ENCODE results near the gene CDH23.

The CDH23 gene

GRCh38 chr10:71782917-71783490 is 386.3 kb downstream of the CDH23 start:
- no peaks in the 10 kb centered on the region for H4K20me1 ChIP-seq (ENCODE audit: insufficient read depth)
- H3K4me3 ChIP-seq (IDR thresholded peaks at IDR 0.05; ENCODE audit: insufficient read depth, low read depth, low read length), result no peak overlapping the region
- H3K9ac ChIP-seq, result no peak overlapping the region
- no peak overlapping the region for H3K4me2 ChIP-seq
- H2AFZ ChIP-seq (ENCODE audit: low read depth), result no peak overlapping the region
- H3K4me1 ChIP-seq (ENCODE audit: low read depth, poor library complexity, severe bottlenecking), result no peaks in the 10 kb centered on the region
- no peak for TF ChIP-seq CTCF (conservative IDR thresholded peaks at IDR 0.05; ENCODE audit: low read depth, low read length)
- H3K36me3 ChIP-seq (ENCODE audit: insufficient read depth), result no peaks in the 10 kb centered on the region
- H3K27ac ChIP-seq, result no peak overlapping the region
- no peaks in the 10 kb centered on the region for H3K79me2 ChIP-seq (ENCODE audit: insufficient read depth, low read depth)
- peaks cover 83% of the 10 kb centered on the region for H3K27me3 ChIP-seq (ENCODE audit: insufficient read depth, low read depth)

DNA sequence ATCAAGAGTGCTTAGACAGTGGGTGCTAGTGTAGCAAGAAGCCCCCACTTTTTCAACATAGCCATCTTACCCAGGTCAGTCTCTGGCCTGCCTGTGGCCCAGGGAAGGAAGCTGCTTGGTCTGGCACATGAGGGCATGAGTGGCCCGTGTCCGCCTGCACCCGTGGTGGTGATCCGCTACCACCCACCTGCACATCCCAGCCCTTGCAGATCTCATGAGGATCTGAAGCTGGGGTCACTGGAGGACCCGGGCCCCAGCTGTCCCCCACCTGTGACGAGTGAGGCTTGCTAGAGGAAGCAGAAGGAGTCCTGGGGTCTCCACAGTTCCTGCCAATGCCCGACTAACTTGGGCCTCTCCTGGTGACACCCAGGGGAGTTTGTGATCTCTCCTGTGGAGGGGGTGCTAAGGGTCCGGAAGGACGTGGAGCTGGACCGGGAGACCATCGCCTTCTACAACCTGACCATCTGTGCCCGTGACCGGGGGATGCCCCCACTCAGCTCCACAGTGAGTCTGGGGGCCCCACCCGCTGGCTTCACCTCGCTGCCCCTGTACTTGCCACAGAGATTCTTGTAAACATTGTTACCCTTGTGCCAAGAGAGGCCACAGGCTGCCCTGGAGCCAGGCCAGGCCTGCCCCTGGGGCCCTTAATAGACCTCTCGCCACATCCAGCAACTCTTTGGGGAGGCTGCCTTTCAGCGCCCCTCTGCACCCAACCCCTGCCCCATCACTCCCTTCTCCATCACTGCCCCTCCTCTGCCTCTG is 387.4 kb downstream of the CDH23 start:
- H3K27ac ChIP-seq, result no peak overlapping the region
- no peak overlapping the region for H3K9ac ChIP-seq
- H4K20me1 ChIP-seq (ENCODE audit: insufficient read depth), result no peaks in the 10 kb centered on the region
- H3K4me1 ChIP-seq (ENCODE audit: low read depth, poor library complexity, severe bottlenecking), result no peaks in the 10 kb centered on the region
- H3K4me2 ChIP-seq, result no peak overlapping the region
- H3K4me3 ChIP-seq (IDR thresholded peaks at IDR 0.05; ENCODE audit: insufficient read depth, low read depth, low read length), result no peak overlapping the region
- no peaks in the 10 kb centered on the region for H3K79me2 ChIP-seq (ENCODE audit: insufficient read depth, low read depth)
- no peak overlapping the region for H2AFZ ChIP-seq (ENCODE audit: low read depth)
- H3K27me3 ChIP-seq (ENCODE audit: insufficient read depth, low read depth), result peaks cover 77% of the 10 kb centered on the region
- no peak for TF ChIP-seq CTCF (conservative IDR thresholded peaks at IDR 0.05; ENCODE audit: low read depth, low read length)
- no peaks in the 10 kb centered on the region for H3K36me3 ChIP-seq (ENCODE audit: insufficient read depth)

GRCh38 chr10:71784679-71785272 is 388.1 kb downstream of the CDH23 start:
- Histone ChIP-seq H4K20me1 (ENCODE audit: insufficient read depth) (no peaks in the 10 kb centered on the region), H3K4me2 (no peak overlapping the region), H3K79me2 (ENCODE audit: insufficient read depth, low read depth) (no peaks in the 10 kb centered on the region), H3K4me1 (ENCODE audit: low read depth, poor library complexity, severe bottlenecking) (no peaks in the 10 kb centered on the region), H3K27me3 (ENCODE audit: insufficient read depth, low read depth) (peaks cover 76% of the 10 kb centered on the region), H3K4me3 (IDR thresholded peaks at IDR 0.05; ENCODE audit: insufficient read depth, low read depth, low read length) (no peak overlapping the region), H2AFZ (ENCODE audit: low read depth) (no peak overlapping the region), H3K27ac (no peak overlapping the region), H3K36me3 (ENCODE audit: insufficient read depth) (no peaks in the 10 kb centered on the region), H3K9ac (no peak overlapping the region)
- TF ChIP-seq CTCF (conservative IDR thresholded peaks at IDR 0.05; ENCODE audit: low read depth, low read length), result no peak

DNA sequence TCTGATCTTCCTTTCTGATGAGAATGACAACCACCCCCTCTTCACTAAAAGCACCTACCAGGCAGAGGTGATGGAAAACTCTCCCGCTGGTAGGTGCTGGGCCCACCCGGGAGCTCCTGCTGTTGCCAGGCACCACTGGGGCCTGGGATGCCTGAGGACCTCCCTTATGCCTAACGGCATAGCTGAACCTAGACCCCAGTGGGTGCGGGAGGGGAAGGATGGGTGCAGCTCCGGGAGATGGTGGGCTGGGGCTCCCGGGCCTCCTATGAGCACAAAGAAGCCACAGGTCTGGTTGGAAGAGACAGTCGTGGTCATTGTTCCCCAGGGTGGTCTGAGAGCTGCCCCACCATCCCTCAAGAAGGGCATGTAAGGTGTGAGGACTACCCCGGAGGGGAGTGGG is 392.2 kb downstream of the CDH23 start:
- H3K27me3 ChIP-seq (ENCODE audit: insufficient read depth, low read depth), result peaks cover 79% of the 10 kb centered on the region
- H2AFZ ChIP-seq (ENCODE audit: low read depth), result no peak overlapping the region
- no peaks in the 10 kb centered on the region for H3K79me2 ChIP-seq (ENCODE audit: insufficient read depth, low read depth)
- no peak overlapping the region for H3K4me2 ChIP-seq
- no peak overlapping the region for H3K27ac ChIP-seq
- no peaks in the 10 kb centered on the region for H3K36me3 ChIP-seq (ENCODE audit: insufficient read depth)
- no peak overlapping the region for H3K4me3 ChIP-seq (IDR thresholded peaks at IDR 0.05; ENCODE audit: insufficient read depth, low read depth, low read length)
- TF ChIP-seq CTCF (conservative IDR thresholded peaks at IDR 0.05; ENCODE audit: low read depth, low read length), result no peak
- no peaks in the 10 kb centered on the region for H4K20me1 ChIP-seq (ENCODE audit: insufficient read depth)
- no peaks in the 10 kb centered on the region for H3K4me1 ChIP-seq (ENCODE audit: low read depth, poor library complexity, severe bottlenecking)
- H3K9ac ChIP-seq, result no peak overlapping the region
